GM21717 (cell line): ENCODE results near the gene PTCD3.

Experiments
- ATAC-seq: cut with Tn5 transposase; IDR thresholded peaks from one replicate; pipeline ENCODE4 v1.9.1; 2021; ENCODE audit warnings: mild to moderate bottlenecking, moderate library complexity; ENCODE audit not compliant: unreplicated experiment

Gene PTCD3

GRCh38 chr2:86081724-86082123 is 24.3 kb upstream of the PTCD3 start:
- no peak for ATAC-seq

- ATAC-seq = no peak
Measured at GRCh38 chr2:86082756-86083155, 23.3 kb upstream of the PTCD3 start.

- ATAC-seq = no peak
Measured at GRCh38 chr2:86087936-86088850, 17.8 kb upstream of the PTCD3 start.

GRCh38 chr2:86094229-86094628 is 11.8 kb upstream of the PTCD3 start:
- ATAC-seq = no peak

GRCh38 chr2:86097114-86097896 is 8.7 kb upstream of the PTCD3 start:
- ATAC-seq = no peak

- no peak for ATAC-seq
Measured at GRCh38 chr2:86097913-86098312, 8.1 kb upstream of the PTCD3 start.

- no peak for ATAC-seq
Measured at GRCh38 chr2:86102157-86102556, 3.9 kb upstream of the PTCD3 start.

- peak; percentile 64 for ATAC-seq
Measured at GRCh38 chr2:86105252-86105968, 625 bp upstream of the PTCD3 start, which contains the start of gene POLR1A. Gene POLR1A, minus strand, starts transcription at chr2:86105886. Its CDS starts 110 bp downstream, at chr2:86105776.

- no peak for ATAC-seq
Measured at GRCh38 chr2:86107031-86107430, 996 bp downstream of the PTCD3 start.

GRCh38 chr2:86118130-86118529 is 12.1 kb downstream of the PTCD3 start:
- no peak for ATAC-seq

GRCh38 chr2:86123328-86123925 is 17.4 kb downstream of the PTCD3 start:
- no peak for ATAC-seq

- no peak for ATAC-seq
Measured at GRCh38 chr2:86124683-86125082, 18.6 kb downstream of the PTCD3 start.

- ATAC-seq = no peak
Measured at GRCh38 chr2:86134709-86135108, 28.7 kb downstream of the PTCD3 start.

GRCh38 chr2:86135653-86136052 is 29.6 kb downstream of the PTCD3 start:
- no peak for ATAC-seq

- ATAC-seq = no peak
Measured at GRCh38 chr2:86136141-86136540, 30.1 kb downstream of the PTCD3 start.

- no peak for ATAC-seq
Measured at GRCh38 chr2:86138736-86139625, 32.9 kb downstream of the PTCD3 start.

- ATAC-seq = no peak
Measured at GRCh38 chr2:86139981-86140380, 33.9 kb downstream of the PTCD3 start.

GRCh38 chr2:86140969-86141392 is 34.9 kb downstream of the PTCD3 start:
- ATAC-seq = no peak

GRCh38 chr2:86142436-86143257 is 36.6 kb downstream of the PTCD3 start:
- no peak for ATAC-seq
